PFSK-1 (cell line): ENCODE data around the gene F10.

ENCODE experiments used
- POLR2AphosphoS5 ChIP-seq: IDR thresholded peaks from 2 replicates; pipeline ENCODE4 v1.6.1; 2012; ENCODE audit warnings: low read depth, mild to moderate bottlenecking, control low read depth, low read length, moderate library complexity
- TF ChIP-seq, protein P1 (sequence below), 2 experiments: IDR thresholded peaks; 2 replicates each; pipeline versions ENCODE4 v1.6.1 to v1.8.0; 2011 to 2012; ENCODE audit warnings: low read depth in 2 of 2, low read length in 2 of 2, control low read depth in 1 of 2, inconsistent platforms in 1 of 2, mild to moderate bottlenecking in 1 of 2, moderate library complexity in 1 of 2; ENCODE audit not compliant: insufficient read depth in 1 of 2

DNA sequence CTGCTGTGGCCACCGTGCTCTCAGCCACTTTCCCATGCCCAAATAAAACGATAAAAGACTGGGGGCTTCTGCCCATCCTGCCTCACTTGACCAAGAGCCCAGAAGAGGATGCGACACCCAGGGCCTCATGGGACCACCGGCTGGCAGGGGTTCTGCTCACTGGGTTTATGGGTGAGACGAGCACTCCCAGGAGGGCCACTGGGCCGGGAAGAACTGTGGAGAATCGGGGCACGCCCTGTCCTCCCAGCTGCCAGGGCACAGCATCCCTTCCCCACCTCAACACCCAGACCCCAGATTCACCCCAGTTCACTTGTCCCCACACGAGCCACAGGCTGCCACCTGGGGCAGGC lies 4.7 kb upstream of the F10 start:
- TF ChIP-seq POLR2AphosphoS5, result no peak
- TF ChIP-seq, protein P1, sequence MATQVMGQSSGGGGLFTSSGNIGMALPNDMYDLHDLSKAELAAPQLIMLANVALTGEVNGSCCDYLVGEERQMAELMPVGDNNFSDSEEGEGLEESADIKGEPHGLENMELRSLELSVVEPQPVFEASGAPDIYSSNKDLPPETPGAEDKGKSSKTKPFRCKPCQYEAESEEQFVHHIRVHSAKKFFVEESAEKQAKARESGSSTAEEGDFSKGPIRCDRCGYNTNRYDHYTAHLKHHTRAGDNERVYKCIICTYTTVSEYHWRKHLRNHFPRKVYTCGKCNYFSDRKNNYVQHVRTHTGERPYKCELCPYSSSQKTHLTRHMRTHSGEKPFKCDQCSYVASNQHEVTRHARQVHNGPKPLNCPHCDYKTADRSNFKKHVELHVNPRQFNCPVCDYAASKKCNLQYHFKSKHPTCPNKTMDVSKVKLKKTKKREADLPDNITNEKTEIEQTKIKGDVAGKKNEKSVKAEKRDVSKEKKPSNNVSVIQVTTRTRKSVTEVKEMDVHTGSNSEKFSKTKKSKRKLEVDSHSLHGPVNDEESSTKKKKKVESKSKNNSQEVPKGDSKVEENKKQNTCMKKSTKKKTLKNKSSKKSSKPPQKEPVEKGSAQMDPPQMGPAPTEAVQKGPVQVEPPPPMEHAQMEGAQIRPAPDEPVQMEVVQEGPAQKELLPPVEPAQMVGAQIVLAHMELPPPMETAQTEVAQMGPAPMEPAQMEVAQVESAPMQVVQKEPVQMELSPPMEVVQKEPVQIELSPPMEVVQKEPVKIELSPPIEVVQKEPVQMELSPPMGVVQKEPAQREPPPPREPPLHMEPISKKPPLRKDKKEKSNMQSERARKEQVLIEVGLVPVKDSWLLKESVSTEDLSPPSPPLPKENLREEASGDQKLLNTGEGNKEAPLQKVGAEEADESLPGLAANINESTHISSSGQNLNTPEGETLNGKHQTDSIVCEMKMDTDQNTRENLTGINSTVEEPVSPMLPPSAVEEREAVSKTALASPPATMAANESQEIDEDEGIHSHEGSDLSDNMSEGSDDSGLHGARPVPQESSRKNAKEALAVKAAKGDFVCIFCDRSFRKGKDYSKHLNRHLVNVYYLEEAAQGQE (IDR thresholded peaks at IDR 0.05; ENCODE audit: insufficient read depth in 1 of 2, low read depth in 2 of 2, low read length in 2 of 2), result no peak
